Measurements from ENCODE around the gene ALKBH3.

The ALKBH3 gene

GRCh38 chr11:43880640-43881159 lies at the start of gene ALKBH3:
Gene ALKBH3, plus strand, starts transcription at chr11:43880831. Its CDS starts 1,822 bp downstream, at chr11:43882653.
- DNase-seq (ENCODE audit: low read depth): peak; percentile 76

- no peak for DNase-seq (ENCODE audit: low read depth)
Observed at GRCh38 chr11:43830928-43831440, 49.6 kb upstream of the ALKBH3 start.

GRCh38 chr11:43832536-43832935 lies 48.1 kb upstream of the ALKBH3 start:
- DNase-seq (ENCODE audit: low read depth): no peak

GRCh38 chr11:43833657-43834073 lies 47.0 kb upstream of the ALKBH3 start:
- DNase-seq (ENCODE audit: low read depth): no peak

- DNase-seq (ENCODE audit: low read depth): no peak
Observed at GRCh38 chr11:43834286-43834685, 46.3 kb upstream of the ALKBH3 start.

GRCh38 chr11:43835104-43835503 lies 45.5 kb upstream of the ALKBH3 start:
- DNase-seq (ENCODE audit: low read depth): no peak

- no peak for DNase-seq (ENCODE audit: low read depth)
Observed at GRCh38 chr11:43837879-43838278, 42.8 kb upstream of the ALKBH3 start.

- no peak for DNase-seq (ENCODE audit: low read depth)
Observed at GRCh38 chr11:43842021-43842420, 38.6 kb upstream of the ALKBH3 start.

- no peak for DNase-seq (ENCODE audit: low read depth)
Observed at GRCh38 chr11:43845816-43846215, 34.8 kb upstream of the ALKBH3 start.

- peak; percentile 22 for DNase-seq (ENCODE audit: low read depth)
Observed at GRCh38 chr11:43852057-43852636, 28.5 kb upstream of the ALKBH3 start.

- no peak for DNase-seq (ENCODE audit: low read depth)
Observed at GRCh38 chr11:43853781-43854180, 26.9 kb upstream of the ALKBH3 start.

- DNase-seq (ENCODE audit: low read depth): no peak
Observed at GRCh38 chr11:43856993-43857392, 23.6 kb upstream of the ALKBH3 start.

GRCh38 chr11:43861141-43861540 lies 19.5 kb upstream of the ALKBH3 start:
- DNase-seq (ENCODE audit: low read depth): no peak

GRCh38 chr11:43866520-43866919 lies 14.1 kb upstream of the ALKBH3 start:
- DNase-seq (ENCODE audit: low read depth): no peak

GRCh38 chr11:43866969-43867368 lies 13.7 kb upstream of the ALKBH3 start:
- DNase-seq (ENCODE audit: low read depth): no peak

- DNase-seq (ENCODE audit: low read depth): no peak
Observed at GRCh38 chr11:43868852-43869567, 11.6 kb upstream of the ALKBH3 start.

- DNase-seq (ENCODE audit: low read depth): no peak
Observed at GRCh38 chr11:43871051-43871450, 9.6 kb upstream of the ALKBH3 start.

GRCh38 chr11:43872995-43873394 lies 7.6 kb upstream of the ALKBH3 start:
- DNase-seq (ENCODE audit: low read depth): no peak

- no peak for DNase-seq (ENCODE audit: low read depth)
Observed at GRCh38 chr11:43874078-43874477, 6.6 kb upstream of the ALKBH3 start.

- no peak for DNase-seq (ENCODE audit: low read depth)
Observed at GRCh38 chr11:43874738-43875137, 5.9 kb upstream of the ALKBH3 start.

- DNase-seq (ENCODE audit: low read depth): no peak
Observed at GRCh38 chr11:43879789-43880639, 617 bp upstream of the ALKBH3 start.

- DNase-seq (ENCODE audit: low read depth): no peak
Observed at GRCh38 chr11:43892851-43893250, 12.2 kb downstream of the ALKBH3 start.

Measured in CMK (cell line).